ENCODE data around the gene UTP25. TPM values are rescaled to one million over a fixed set of nuclear protein-coding genes. Genes with fewer than 3 reads are reported as not detected.

Gene UTP25
- total RNA-seq, 2 experiments from 2014 or later, result 8.9 to 9.5 TPM

DNA sequence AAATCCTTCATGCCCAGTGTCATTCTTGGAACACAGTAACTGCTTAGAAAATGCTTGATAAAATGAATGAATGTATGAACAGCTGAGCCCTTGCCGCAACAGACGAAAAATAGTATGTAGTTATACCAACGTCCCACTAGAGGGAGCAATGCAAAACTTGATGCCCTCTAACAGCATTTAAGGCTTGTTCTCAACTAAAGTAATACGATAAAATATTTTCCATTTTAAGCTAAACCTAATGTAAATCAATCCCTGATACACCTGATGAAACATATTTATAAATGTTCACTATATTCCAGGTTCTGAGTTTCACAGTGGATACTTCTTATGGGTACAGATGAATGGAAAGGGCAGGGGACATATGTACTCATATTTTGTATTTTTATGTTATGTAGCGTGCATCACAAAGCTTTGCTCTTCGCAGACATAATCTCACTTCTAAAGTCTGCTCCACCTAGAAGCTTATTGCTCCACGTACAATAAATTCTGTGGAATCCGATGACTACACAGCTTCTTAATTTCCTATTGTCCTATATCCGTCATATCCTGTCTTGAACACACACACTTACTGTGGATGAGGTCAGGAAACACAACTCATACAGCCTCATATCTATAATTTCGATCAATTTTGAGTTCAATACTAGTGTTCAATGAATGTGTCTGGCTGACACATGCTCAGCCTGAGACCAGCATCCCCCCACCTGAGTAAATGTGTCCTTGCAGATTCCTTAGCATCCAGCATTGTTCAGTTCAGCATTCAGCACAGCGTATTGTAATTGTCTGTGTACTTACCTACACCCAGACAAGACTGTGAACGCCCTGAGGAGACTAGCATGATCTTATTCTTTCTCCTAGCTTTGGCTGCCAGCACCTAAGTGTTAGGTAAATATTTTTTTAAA, 4.4 kb upstream of the UTP25 start:
- Mint-ChIP-seq H3K36me3 (ENCODE audit: low read depth) (peaks cover 2% of the 10 kb centered on the region), H3K27me3 (peaks cover 21% of the 10 kb centered on the region), H3K9me3 (no peaks in the 10 kb centered on the region), H3K4me1 (ENCODE audit: low read depth) (peaks cover 18% of the 10 kb centered on the region), H3K4me3 (no peak overlapping the region), H3K27ac (no peak overlapping the region)
- ChIA-PET POLR2A (interaction anchor here (1.1 to 2.9 kb wide), 5 partner anchors 8 to 49 kb away, joined by 3 to 7 read pairs (median 4); partner anchors contain the start of gene C1orf74), CTCF (interaction anchor here (0.7 to 4.7 kb wide), 37 partner anchors 9 to 510 kb away, joined by 3 to 59 read pairs (median 6); partner anchors contain the start of genes C1orf74, IRF6 and TRAF3IP3)
- intact Hi-C loops (cut with micrococcal nuclease), result no loop called here
- peak; percentile 52 for ATAC-seq
- TF ChIP-seq, protein P1, sequence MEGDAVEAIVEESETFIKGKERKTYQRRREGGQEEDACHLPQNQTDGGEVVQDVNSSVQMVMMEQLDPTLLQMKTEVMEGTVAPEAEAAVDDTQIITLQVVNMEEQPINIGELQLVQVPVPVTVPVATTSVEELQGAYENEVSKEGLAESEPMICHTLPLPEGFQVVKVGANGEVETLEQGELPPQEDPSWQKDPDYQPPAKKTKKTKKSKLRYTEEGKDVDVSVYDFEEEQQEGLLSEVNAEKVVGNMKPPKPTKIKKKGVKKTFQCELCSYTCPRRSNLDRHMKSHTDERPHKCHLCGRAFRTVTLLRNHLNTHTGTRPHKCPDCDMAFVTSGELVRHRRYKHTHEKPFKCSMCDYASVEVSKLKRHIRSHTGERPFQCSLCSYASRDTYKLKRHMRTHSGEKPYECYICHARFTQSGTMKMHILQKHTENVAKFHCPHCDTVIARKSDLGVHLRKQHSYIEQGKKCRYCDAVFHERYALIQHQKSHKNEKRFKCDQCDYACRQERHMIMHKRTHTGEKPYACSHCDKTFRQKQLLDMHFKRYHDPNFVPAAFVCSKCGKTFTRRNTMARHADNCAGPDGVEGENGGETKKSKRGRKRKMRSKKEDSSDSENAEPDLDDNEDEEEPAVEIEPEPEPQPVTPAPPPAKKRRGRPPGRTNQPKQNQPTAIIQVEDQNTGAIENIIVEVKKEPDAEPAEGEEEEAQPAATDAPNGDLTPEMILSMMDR (IDR thresholded peaks at IDR 0.05), result peak; percentile 79
- DNase-seq, result peak; percentile 33

DNA sequence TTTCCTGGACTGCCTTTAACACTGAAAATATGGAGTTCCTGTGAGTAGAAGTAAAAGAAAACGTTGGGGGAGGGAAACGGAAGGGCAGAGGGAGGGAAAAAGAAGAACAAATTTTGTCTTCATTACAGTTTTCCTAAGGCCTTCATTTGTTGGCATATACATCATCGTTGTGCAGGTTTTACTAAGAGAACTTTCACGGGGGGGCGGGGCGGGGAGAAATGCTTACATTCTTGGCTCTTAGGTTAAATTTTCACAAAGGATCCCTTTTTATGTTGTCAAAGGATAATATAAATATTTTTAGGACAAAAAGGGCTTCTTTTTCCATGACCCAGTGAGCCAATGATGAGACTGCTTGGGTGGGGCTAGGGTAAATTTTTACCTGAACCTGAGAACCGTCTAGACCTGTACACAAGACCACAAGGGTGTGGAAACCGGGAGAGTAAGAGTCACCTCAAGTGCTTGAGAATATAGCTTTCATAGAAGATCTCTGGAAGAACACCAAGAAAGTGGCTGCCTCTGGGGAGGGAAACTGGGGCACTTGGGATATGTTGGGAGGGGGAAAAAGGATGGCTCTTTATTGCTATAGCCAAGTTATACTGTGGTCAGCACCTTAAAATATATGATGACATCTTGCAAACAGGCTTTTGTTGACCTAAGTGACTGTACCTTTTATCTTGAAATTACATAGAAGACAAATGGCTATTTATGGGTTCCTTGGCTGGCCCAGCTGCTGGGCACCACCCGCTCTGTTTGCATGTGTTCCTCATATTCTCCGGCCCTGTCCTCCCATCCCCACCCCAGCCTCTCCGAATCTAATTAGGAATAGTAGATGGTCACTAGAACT, 2.0 kb upstream of the UTP25 start:
- H3K4me3 Mint-ChIP-seq, result no peak overlapping the region
- ATAC-seq (no peak), DNase-seq (no peak)
- no peak overlapping the region for H3K27ac Mint-ChIP-seq
- H3K36me3 Mint-ChIP-seq (ENCODE audit: low read depth), result peaks cover 15% of the 10 kb centered on the region
- H3K27me3 Mint-ChIP-seq, result peaks cover 12% of the 10 kb centered on the region
- intact Hi-C loops (cut with micrococcal nuclease), result loop anchor here (5.0 kb wide), 1 partner anchor 59 kb away; no protein-coding TSS in a partner anchor
- TF ChIP-seq, protein P1 (IDR thresholded peaks at IDR 0.05), result no peak
- CTCF ChIA-PET, result interaction anchor here (0.8 to 4.0 kb wide), 3 partner anchors 10 to 78 kb away, joined by 3 to 24 read pairs (median 5); no protein-coding TSS in a partner anchor
- no peaks in the 10 kb centered on the region for H3K9me3 Mint-ChIP-seq
- peaks cover 37% of the 10 kb centered on the region for H3K4me1 Mint-ChIP-seq (ENCODE audit: low read depth)
- POLR2A ChIA-PET, result interaction anchor here (0.9 to 3.0 kb wide), 3 partner anchors 52 to 60 kb away, joined by 3 to 18 read pairs (median 16); no protein-coding TSS in a partner anchor

DNA sequence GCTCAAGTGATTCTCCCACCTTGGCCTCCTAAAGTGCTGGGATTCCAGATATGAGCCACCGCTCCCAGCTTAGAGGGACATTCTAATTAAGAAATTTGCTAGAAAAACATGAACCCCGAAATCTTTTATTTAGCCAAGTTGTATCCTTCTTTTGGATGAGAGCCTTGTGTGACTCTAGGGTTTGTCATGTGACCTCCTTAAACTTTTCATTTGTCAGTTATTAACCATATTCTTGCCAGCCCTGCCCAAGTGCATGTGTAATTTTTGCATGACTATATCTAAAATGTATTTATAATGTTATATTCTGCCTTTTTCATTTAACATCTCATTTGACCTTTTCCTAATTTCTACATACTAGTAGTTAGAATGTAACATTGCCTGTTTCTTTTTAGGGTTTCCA, 1.9 kb downstream of the UTP25 start:
- H3K36me3 Mint-ChIP-seq (ENCODE audit: low read depth), result peaks cover 47% of the 10 kb centered on the region

DNA sequence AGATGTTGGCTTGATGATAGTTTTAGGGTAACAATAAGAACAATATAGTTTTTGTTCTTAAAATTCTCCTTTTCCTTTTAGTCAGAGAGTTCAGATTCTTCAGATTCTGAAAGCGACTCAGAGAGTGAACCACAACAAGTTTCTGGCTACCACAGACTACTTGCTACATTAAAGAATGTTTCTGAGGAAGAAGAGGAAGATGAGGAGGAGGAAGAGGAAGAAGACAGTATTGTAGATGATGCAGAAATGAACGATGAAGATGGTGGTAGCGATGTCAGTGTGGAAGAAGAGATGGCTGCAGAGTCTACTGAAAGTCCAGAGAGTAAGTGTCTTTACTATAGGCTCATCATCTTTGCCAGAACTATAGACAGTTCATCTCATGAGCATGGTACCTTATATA, 3.0 kb downstream of the UTP25 start:
- no peak for ATAC-seq
- Mint-ChIP-seq H3K36me3 (ENCODE audit: low read depth) (peaks cover 53% of the 10 kb centered on the region), H3K4me1 (ENCODE audit: low read depth) (peaks cover 58% of the 10 kb centered on the region), H3K27me3 (no peaks in the 10 kb centered on the region), H3K4me3 (no peak overlapping the region), H3K27ac (no peak overlapping the region), H3K9me3 (no peaks in the 10 kb centered on the region)
- intact Hi-C loops (cut with micrococcal nuclease), result no loop called here
- TF ChIP-seq, protein P1 (IDR thresholded peaks at IDR 0.05), result no peak
- no peak for DNase-seq
- ChIA-PET CTCF (interaction anchor here (1.0 to 3.0 kb wide), 2 partner anchors 8 to 56 kb away, joined by 3 to 13 read pairs; no protein-coding TSS in a partner anchor), POLR2A (no interaction called here)

More for the DNA sequence above, 1.9 kb downstream of the UTP25 start:
- ATAC-seq (no peak), DNase-seq (no peak)
- Mint-ChIP-seq H3K27ac (peak overlapping the region; percentile 46), H3K9me3 (no peaks in the 10 kb centered on the region), H3K4me1 (ENCODE audit: low read depth) (peaks cover 48% of the 10 kb centered on the region), H3K4me3 (peak overlapping the region; percentile 76), H3K27me3 (no peaks in the 10 kb centered on the region)
- ChIA-PET CTCF (interaction anchor here (1.0 to 1.4 kb wide), 2 partner anchors 10 to 55 kb away, joined by 3 read pairs; no protein-coding TSS in a partner anchor), POLR2A (no interaction called here)
- TF ChIP-seq, protein P1 (IDR thresholded peaks at IDR 0.05), result no peak
- intact Hi-C loops (cut with micrococcal nuclease), result loop anchor here (5.0 kb wide), 1 partner anchor 62 kb away; no protein-coding TSS in a partner anchor

Measured in activated CD8-positive, alpha-beta T cell treated with anti-CD3 and anti-CD28 coated beads for 36 hours (primary cell).